NCI-H526 (cell line): ENCODE data around the gene LCE1F.

ENCODE experiments used
- DNase-seq, 2 experiments: peaks; one replicate each; lab custom pipeline; 2025; lab: John Stamatoyannopoulos, UW

The LCE1F gene

GRCh38 chr1:152774875-152775274 lies at the start of gene LCE1F:
LCE1F (plus strand) TSS chr1:152775140; CDS start chr1:152776372, 1,232 bp downstream.
- no peak for DNase-seq

- no peak for DNase-seq
Observed at GRCh38 chr1:152725261-152725660, 49.7 kb upstream of the LCE1F start.

GRCh38 chr1:152728986-152729385 lies 46.0 kb upstream of the LCE1F start:
- no peak for DNase-seq

GRCh38 chr1:152735648-152736047 lies 39.3 kb upstream of the LCE1F start:
- no peak for DNase-seq

- no peak for DNase-seq
Observed at GRCh38 chr1:152737997-152738396, 36.9 kb upstream of the LCE1F start.

GRCh38 chr1:152739841-152740240 lies 35.1 kb upstream of the LCE1F start:
- no peak for DNase-seq

- no peak for DNase-seq
Observed at GRCh38 chr1:152741656-152742055, 33.3 kb upstream of the LCE1F start.

GRCh38 chr1:152743371-152744145 lies 31.4 kb upstream of the LCE1F start:
- no peak for DNase-seq

GRCh38 chr1:152745289-152745704 lies 29.6 kb upstream of the LCE1F start:
- no peak for DNase-seq

- DNase-seq: no peak
Observed at GRCh38 chr1:152745765-152746444, 29.0 kb upstream of the LCE1F start.

- no peak for DNase-seq
Observed at GRCh38 chr1:152747831-152748230, 27.1 kb upstream of the LCE1F start.

GRCh38 chr1:152752225-152752624 lies 22.7 kb upstream of the LCE1F start:
- DNase-seq: no peak

- DNase-seq: no peak
Observed at GRCh38 chr1:152753586-152753985, 21.4 kb upstream of the LCE1F start.

- no peak for DNase-seq
Observed at GRCh38 chr1:152756872-152757271, 18.1 kb upstream of the LCE1F start.

GRCh38 chr1:152757747-152758146 lies 17.2 kb upstream of the LCE1F start, which contains the start of gene KPRP:
KPRP (plus strand) TSS chr1:152758025; CDS start chr1:152759589, 1,564 bp downstream.
- no peak for DNase-seq

- no peak for DNase-seq
Observed at GRCh38 chr1:152758636-152759035, 16.3 kb upstream of the LCE1F start.

- no peak for DNase-seq
Observed at GRCh38 chr1:152759453-152760173, 15.3 kb upstream of the LCE1F start.

GRCh38 chr1:152760551-152761190 lies 14.3 kb upstream of the LCE1F start:
- DNase-seq: no peak

GRCh38 chr1:152761609-152762213 lies 13.2 kb upstream of the LCE1F start:
- no peak for DNase-seq

- no peak for DNase-seq
Observed at GRCh38 chr1:152768847-152769533, 6.0 kb upstream of the LCE1F start.

- no peak for DNase-seq
Observed at GRCh38 chr1:152770411-152770810, 4.5 kb upstream of the LCE1F start.
